ENCODE results near the gene BRICD5.

Gene BRICD5

DNA sequence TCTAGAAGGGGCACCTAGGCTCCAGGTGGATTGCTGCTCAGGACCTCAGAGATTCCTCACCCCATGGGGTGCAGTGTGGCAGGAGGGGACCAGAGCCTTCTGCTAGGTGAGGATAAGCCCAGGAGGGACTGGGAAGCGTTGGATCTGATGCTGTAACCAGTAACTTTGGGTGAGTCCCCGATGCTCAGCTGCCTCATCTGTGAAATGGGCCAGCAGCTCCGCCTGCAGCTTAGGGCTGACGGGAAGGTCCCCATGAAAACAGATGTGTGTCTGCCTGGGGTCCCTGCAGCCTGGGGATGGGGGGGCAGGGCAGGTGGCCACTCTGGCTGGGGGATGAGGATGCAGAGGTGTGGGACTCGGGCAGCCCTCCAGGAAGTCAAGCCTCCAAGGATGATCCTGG, 11.6 kb downstream of the BRICD5 start:
- DNase-seq (ENCODE audit: low read depth): no peak

- no peak for DNase-seq (ENCODE audit: low read depth)
Measured at GRCh38 chr16:2198283-2198682, 12.4 kb downstream of the BRICD5 start.

GRCh38 chr16:2197765-2198164, 12.9 kb downstream of the BRICD5 start:
- no peak for DNase-seq (ENCODE audit: low read depth)

DNA sequence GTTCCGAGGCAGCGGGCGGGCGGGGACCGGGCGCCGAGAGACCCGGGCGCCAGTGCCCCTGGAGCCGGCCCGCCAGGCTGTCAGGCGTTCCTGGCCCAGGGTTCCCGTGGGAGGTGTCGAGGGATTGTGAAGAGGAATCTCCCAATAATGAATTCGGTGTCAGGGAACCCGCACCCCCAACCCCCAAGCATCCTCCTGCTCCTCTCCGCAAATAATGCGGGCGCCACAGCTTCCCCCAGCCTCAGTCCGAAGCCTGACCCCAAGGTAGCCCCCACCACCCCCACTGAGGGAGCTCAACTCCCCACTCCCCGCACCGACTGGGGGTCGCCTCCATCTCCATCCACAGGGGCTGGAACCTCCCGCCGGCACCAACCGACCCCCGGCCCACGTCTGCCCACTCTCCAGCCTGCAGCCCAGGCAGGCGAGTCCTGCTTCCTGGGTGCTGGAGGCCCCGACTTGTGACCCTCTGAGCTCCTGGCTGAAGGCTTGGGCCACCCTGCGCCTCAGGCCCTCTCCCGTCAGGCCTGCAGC, 13.6 kb downstream of the BRICD5 start:
- no peak for DNase-seq (ENCODE audit: low read depth)

- no peak for DNase-seq (ENCODE audit: low read depth)
Measured at GRCh38 chr16:2196162-2196980, 14.3 kb downstream of the BRICD5 start, which contains the start of gene CASKIN1. TSS of gene CASKIN1 (minus strand) at chr16:2196605. CDS start at chr16:2196432, 173 bp downstream.

- DNase-seq (ENCODE audit: low read depth): no peak
Measured at GRCh38 chr16:2195322-2196161, 15.1 kb downstream of the BRICD5 start.

DNA sequence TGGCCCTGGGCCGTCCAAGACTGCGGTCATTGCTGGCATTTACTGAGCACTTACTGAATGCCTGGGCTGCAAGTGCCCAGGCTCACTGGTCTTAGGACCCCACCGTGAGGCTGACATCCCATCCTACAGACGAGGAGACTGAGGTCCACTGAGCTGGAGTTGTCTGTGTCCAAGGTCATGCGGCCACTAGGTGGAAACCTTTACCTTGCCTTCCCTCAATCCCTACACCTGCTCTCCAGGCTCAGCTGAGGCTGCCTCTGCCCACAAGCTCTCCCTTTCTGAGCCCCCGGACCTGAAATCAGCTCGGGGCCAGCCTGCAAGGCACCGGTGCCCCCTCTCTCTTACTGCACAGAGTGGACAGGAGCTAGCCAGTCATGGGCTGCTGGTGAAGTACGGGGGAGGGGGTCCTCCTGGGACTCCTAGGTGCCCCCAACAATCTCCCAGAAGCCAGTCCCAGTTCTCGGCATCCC, 15.8 kb downstream of the BRICD5 start:
- DNase-seq (ENCODE audit: low read depth): no peak

- peak; percentile 13 for DNase-seq (ENCODE audit: low read depth)
Measured at GRCh38 chr16:2194166-2194834, 16.4 kb downstream of the BRICD5 start.

DNA sequence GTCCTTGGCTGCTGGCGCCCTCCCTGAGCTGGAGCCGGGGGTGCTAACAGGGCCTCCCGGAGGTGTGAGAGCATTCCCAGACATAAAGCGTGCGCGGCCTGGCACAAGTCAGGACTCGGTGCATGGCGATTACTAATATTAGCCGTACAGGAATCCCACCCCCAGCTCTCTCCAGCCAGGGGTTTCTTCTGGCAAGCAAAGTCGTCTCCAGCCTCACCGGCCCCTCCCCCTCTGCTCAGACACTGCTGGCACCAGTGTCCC, 19.3 kb downstream of the BRICD5 start:
- no peak for DNase-seq (ENCODE audit: low read depth)

GRCh38 chr16:2190659-2191445, 19.8 kb downstream of the BRICD5 start:
- no peak for DNase-seq (ENCODE audit: low read depth)

GRCh38 chr16:2190002-2190658, 20.5 kb downstream of the BRICD5 start:
- no peak for DNase-seq (ENCODE audit: low read depth)

DNA sequence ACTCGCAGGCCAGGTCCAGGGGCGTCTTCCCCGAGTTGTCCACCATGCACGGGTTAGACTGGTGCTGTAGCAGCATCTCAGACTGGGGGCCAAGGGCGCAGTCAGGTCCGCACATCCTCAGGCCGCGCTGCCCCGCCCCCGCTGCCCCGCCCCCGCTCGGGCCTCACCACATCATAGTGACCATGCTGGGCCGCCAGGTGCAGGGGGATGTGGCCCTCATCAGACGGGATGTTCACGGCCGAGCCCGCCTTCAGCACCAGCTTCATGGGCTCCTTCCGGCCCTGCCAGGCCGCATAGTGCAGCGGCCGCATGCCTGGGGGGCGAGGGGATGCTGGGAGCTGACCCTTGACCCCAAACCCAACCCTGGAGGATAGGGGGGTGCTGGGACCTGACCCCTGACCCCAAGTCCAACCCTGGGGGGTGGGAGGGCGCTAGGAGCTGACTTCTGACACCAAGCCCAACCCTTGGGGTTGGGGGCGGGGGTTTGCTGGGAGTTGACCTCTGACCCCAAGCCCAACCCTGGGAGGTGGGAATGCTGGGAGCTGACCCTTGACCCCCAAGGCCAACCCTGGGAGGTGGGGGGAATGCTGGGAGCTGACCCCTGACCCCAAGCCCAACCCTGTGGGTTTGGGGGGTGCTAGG, 21.3 kb downstream of the BRICD5 start:
- DNase-seq (ENCODE audit: low read depth): no peak

GRCh38 chr16:2188395-2188794, 22.3 kb downstream of the BRICD5 start:
- DNase-seq (ENCODE audit: low read depth): no peak

- DNase-seq (ENCODE audit: low read depth): no peak
Measured at GRCh38 chr16:2187212-2187611, 23.5 kb downstream of the BRICD5 start.

DNA sequence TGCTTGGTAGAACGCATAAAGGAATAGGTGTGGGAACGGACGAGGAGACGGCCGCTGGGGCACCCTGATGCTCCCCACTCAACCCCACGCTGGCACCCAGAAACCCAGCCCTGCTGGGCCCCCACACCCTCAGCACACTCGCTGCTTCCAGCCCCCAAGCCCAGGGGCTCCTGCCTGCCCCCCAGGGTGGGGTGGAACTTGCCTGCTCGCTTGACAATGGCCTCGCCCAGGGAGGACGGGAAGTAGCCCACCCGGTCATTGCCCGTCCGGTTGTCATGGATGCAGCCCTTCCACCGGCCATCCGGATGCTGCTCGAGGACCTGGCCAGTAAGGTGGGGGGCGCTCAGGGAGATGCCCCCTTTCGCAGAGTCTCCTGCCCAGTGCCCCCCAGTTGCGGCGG, 24.2 kb downstream of the BRICD5 start:
- DNase-seq (ENCODE audit: low read depth): no peak

DNA sequence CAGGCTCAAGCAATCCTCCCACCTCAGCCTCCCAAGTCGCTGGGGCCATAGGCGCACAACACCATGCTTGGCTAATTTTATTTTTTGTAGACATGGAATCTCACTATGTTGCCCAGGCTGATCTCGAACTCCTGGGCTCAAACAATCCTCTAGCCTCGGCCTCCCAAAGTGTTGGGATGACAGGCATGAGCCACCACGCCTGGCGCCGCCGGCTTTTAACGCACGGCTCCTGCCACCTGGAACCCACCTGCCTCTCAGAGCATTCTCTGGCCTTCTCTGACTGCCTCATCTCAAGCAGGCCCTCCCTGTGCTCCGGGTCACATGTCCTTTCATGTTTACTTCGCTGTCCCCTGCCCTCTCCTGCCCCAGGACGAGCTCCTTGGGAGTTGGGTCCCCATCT, 24.6 kb downstream of the BRICD5 start:
- no peak for DNase-seq (ENCODE audit: low read depth)

- DNase-seq (ENCODE audit: low read depth): no peak
Measured at GRCh38 chr16:2184962-2185361, 25.7 kb downstream of the BRICD5 start.

DNA sequence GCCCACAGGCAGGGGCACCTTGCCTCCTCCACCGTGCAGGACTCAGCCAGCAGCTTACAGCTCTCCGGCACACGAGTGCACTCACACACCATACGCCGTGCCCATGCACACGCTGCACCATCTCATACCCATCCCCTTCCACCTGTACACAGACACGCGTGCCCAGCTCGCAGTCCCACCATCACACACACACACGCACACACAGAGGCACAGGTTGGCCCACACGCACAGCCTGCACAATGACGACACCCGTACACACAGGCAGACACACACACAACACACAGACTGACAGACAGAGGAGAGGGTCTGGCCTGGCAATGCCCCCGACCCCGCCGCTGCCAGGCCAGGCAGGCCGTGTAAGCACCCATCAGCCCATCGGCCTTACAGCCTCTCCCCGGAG, 26.3 kb downstream of the BRICD5 start:
- no peak for DNase-seq (ENCODE audit: low read depth)

DNA sequence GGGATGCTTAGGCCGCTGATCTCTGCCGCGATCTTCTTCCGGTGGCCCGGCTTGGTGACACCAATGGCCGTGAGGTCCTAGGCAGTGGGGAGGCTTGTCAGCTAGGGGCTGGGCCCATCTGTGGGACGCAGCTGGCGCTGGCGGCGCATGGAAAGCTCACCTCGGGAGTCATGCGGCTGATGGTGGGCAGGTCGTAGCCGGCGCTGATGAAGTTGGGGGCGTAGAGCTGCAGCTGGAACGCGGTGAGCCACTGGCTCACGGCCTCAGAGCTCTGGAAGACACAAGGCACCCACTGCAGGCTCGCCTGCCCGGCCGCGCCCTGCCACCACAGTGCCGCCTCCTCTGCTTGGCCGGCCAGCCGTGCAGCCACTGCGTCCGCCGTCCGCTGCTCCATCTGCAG, 27.0 kb downstream of the BRICD5 start:
- no peak for DNase-seq (ENCODE audit: low read depth)

- DNase-seq (ENCODE audit: low read depth): no peak
Measured at GRCh38 chr16:2181952-2182351, 28.7 kb downstream of the BRICD5 start.

Data from stromal cell of bone marrow (primary cell).